ENCODE results near the gene TH.

The TH gene

DNA sequence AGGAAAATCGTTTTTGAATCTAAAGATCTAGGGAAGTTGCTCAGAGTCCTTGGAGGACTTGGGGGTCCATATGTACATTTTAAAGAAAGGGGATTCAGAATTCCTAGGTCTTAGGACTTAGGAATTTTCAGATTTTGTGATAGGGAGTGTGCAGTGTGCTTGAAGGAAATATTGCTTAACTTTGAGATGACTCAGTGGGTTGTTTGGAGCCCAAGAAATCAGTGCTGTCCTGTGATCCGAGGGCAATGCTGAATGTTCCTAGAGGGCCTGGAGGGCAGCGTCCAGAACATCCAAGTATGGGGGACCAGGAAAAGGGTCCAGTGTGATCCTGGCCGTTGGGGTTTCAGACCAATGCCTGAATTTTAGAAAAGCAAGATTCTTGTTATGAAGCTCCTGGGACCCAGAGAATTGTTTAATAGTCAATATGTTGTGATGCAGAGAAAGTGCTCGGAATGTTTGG, 29.3 kb downstream of the TH start:
- DNase-seq (ENCODE audit: low read depth in 2 of 2), result no peak

DNA sequence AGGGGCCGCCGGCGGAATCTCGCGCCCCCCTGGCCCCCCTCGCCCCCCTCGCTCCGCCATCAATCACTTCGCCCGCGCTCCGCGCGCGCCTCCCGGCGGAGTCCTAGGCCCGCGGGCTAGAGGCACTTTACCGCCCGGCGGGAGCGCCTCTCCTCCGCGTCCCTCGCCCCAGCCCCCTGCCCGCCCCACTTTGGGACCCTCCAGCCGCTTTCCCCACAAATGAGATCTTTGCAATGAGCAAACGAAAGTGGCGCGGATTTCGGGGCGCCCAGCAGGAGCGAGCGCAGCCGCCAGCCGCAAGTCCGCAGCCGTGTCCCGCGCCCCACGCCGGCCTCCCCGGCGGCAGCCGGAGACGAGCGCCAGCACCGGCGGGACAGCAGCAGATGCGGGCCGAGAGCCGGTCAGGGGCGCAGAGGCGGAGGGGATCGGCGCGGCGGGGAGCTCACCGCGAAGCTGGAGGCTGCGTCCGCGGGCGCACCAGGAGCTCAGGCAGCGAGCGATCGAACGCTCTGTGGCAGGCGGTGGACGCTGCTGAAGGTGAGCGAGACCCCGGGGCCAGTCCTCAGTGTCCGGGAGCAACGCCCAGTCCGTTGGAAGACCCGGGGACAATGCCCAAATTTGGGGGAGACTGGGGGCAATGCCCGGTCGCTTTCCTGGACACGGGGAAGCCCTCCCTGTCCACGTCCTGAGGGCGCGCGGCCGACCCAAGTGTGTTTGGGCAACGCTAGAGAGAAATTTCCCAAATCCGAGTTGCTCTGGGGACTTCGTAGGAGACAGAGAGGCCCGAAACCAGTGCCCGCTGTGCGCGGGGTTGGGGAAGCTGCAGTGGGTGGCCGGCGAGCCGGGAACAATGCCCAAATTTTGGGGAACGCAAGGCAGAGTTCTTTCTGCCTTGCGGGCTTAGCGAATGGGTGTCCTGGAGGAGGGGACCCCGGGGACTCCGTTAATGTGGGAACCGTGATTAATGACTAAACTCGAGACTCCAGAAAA, 30.9 kb downstream of the TH start:
- no peak for DNase-seq (ENCODE audit: low read depth in 2 of 2)

DNA sequence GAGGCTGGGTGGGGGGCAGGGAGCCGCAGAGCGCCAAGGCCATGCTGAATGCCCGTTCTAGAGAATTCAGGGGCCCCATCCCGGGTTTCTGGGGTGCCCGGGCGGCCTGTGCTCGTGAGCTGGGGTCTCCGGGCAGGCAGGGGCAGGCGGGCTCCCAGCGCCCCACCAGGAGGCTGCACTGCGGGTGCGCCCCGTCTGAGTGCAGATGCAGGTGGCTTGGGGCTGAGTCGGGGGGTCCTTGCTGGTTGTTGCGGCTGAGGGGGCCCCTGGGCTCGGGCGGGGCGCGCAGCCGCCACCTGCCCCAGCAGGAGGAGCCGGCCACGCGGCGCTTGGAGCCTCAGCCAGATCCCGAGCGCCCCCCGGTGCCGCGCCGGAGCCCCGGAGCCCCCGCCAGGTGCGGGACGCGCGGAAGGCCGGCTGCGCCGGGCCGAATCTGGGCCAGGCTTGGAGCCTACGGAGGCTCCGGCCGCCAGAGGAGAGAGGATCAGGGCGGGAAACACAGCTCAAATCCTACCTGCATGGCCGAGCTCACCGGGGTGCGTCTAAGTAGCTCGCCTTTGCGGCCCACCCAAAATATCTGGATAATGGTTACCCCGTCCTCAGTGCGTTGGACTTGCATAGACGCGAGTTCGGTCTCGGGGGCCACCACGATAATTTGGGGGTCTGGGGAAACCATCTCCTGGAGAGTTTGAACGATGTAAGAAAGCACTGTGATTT, 31.8 kb downstream of the TH start:
- no peak for DNase-seq (ENCODE audit: low read depth in 2 of 2)

DNA sequence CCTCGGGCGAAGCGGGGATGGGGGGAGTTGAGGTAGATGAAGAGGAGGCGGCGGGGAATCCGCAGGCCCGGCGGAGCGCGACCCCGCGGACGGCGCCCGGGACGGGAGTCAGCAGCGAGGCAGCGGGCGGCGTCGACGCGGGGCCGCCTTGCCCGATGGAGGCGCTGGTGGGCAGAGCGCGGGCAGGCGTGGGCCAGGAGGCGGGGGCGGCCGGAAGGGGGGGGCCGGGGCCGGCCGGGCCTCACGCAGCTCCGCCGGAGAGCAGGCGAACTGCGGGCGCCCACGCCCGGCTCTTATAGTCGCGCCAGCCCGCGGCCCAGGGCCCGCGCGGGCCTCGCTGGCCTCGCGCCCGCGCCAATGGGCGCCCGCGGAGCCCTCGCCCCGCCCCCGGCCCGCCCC, 32.5 kb downstream of the TH start, which contains the start of gene IGF2:
Gene IGF2, minus strand, starts transcription at position 267 of the 399 bp plus-strand sequence. CDS start 3,866 bp downstream, outside the sequence.
- no peak for DNase-seq (ENCODE audit: low read depth in 2 of 2)

DNA sequence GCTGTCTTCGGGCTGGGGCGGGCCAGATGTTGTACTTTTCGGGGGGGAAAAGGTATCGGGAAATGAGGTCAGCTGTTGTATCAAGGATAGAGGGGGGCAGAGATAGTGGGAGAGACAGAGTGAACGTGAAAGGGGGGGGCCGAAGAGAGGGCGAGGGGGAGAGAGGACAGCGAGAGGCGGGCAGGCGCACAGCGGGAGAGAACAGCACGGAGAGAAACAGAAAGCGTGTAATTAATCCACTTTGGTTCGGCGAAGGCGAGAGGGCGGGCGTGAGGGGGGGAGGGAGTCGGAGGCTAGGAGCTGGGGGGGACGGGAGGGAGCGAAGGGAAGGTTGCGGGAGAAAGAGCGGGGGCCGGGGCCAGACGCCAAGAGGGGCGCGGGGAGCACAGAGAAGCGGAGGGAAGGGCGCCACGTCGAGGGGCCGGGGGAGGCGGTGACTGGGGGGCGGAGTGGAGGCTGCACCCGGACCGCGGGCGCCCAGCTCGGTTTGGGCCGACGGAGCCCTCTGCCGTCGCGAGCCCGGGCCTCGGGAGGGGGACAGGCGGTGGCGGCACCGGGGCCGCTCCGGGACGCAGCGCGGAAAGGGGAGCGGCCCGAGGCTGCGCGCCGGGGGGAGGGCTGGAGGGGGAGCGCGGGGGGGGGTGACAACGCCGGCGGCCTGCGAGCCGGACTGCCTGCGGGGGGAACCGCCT, 33.0 kb downstream of the TH start:
- no peak for DNase-seq (ENCODE audit: low read depth in 2 of 2)

DNA sequence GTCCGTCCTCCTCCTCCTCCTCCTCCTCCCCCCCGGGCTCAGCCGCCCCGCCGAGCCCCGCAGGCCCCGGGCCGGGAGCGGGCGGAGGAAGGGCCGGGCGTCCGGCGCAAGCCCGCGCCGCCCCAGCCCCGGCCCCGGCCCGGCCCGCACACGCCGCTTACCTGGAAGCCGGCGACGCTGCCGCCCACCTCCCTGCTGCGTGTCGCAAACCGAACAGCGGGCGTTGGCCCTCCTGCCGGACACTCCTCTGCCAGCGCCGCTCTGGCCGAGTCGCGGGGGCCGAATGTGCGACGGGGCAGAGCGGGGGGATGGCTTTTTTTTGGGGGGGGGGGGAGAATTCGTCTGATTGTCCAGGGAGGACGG, 33.6 kb downstream of the TH start:
- DNase-seq (ENCODE audit: low read depth in 2 of 2), result no peak

DNA sequence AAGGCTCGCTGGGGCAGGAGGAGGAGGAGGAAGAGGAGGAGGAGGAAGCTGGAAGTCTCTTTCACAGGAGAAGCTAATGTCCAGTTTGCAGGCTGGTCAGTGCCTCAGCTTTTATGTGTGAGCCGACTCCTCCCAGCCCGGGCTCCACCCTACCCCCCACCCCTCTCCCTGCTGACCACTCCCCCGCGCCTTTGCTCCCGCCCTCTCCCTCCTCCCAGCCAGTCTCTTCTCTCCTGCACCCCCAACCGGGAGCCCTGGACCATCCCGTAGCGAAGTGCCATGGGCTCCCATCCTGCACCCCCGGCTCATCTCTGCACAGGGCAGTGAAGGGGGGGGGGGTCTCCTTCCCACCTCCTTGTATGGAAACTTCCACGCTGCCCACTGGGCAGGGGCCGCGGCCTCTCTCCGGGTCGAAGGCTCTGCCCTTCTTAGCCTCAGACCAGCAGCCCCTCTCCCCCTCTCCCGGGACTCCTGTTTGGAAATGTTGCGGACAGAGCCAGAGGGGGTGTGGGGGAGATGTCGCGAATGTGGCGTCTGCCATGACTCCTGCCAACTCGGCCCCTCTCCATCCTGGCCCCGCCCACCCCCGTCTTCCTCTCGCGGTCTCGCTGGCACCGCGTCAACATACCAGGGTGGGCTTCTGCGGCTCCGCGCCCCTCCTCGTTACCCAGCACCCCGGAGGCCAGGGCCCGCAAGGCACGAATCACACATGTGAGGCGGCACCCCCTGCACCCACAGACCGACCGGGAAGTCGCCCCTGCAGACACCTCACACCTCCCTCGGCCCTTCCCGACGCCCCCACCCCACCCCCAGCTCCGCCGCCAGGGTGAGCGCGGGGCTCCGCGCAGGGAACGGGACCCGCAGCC, 34.2 kb downstream of the TH start:
- no peak for DNase-seq (ENCODE audit: low read depth in 2 of 2)

DNA sequence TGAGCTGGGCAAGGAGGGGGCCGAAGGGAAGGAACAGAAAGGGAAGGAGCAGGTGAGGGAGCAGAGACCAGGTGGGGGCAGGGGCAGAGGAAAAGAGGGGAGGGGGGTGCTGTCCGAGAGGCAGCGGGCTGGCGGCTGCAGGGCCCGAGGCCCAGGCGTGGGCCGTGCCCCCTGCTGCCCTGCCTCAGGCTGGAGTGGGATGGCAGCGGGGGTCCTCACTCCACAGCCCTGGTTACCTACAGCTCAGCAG, 34.7 kb downstream of the TH start:
- DNase-seq (ENCODE audit: low read depth in 2 of 2), result no peak

DNA sequence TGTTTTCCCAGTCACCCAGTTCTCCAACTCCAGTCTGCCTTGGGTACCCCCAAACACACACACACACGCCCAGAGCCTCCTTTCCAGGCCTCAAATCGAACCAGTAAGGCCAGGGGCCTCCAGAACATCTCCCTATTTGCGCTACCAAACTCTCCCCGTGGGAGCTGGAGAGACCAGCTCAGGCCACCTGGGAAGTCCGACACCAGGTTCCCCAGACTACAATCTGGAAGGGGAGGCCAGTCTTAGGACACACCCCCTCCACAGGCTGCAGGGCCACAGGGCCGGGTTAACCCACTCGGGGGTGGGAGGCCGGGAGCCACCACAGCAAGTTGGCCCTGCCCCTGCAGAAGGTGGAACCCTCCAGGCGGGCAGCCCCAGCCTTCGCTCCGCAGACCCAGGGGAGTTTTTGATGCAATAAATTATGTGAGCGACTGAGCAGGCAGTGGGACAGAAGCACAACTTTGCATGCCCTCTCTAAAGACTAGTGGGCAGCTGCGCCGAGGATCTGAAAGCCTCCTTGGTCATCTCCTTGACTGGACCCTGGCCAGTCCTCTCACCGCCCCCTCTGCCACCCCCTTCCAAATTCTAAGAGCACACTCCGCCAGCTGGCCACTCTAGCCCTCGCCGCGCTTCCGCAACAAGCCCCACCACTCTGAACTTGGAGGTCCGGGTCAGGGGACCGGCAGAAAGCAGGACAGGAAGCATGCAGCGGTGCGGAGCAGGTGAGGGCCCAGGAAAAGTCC, 35.2 kb downstream of the TH start:
- DNase-seq (ENCODE audit: low read depth in 2 of 2), result no peak

DNA sequence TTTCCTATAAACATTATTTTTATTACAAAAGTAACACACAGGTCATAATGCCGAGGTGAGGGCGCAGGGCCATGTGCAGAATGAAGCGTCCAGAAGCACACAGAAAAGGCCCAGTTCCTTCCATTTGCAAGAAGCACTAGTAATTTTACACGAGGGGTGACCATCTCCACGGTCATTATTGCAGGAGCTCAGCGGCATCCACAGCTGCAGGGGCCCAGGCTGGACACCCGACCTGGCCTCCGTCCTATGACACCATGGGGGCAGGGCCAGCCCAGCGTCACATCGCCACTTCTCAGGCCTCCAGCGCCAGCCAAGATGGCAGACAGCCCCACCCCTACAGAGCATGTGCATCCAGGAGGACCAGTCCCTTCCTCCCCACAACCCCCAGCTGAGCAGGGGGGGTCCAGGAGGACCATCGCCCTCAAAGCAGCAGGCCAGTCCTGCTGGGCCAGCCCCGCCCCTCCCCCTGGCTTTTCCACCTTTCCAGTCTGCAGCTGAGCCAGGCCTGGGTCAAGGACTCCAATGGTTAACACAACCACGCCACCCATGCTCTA, 35.9 kb downstream of the TH start:
- no peak for DNase-seq (ENCODE audit: low read depth in 2 of 2)

DNA sequence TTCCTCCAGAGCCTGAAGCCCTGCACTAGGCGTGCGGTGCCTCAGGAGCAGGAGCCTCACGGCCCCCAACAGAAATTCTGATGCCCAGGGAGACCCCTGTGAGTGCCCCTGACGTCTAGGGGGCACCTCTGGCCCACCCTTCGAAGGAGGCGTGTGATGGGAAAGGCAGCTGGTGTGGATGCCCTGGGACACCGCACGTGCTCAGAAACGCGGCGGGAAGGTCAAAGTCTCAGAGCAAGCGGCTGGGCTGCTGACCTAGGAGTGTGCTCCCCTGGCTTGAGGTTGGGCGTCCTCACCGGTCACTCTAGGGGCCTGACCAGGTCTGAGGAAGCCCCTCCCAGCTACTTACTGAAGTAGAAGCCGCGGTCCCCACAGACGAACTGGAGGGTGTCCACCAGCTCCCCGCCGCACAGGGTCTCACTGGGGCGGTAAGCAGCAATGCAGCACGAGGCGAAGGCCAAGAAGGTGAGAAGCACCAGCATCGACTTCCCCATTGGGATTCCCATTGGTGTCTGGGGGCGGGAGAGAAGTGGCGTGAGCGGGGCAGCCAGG, 36.5 kb downstream of the TH start:
- no peak for DNase-seq (ENCODE audit: low read depth in 2 of 2)

DNA sequence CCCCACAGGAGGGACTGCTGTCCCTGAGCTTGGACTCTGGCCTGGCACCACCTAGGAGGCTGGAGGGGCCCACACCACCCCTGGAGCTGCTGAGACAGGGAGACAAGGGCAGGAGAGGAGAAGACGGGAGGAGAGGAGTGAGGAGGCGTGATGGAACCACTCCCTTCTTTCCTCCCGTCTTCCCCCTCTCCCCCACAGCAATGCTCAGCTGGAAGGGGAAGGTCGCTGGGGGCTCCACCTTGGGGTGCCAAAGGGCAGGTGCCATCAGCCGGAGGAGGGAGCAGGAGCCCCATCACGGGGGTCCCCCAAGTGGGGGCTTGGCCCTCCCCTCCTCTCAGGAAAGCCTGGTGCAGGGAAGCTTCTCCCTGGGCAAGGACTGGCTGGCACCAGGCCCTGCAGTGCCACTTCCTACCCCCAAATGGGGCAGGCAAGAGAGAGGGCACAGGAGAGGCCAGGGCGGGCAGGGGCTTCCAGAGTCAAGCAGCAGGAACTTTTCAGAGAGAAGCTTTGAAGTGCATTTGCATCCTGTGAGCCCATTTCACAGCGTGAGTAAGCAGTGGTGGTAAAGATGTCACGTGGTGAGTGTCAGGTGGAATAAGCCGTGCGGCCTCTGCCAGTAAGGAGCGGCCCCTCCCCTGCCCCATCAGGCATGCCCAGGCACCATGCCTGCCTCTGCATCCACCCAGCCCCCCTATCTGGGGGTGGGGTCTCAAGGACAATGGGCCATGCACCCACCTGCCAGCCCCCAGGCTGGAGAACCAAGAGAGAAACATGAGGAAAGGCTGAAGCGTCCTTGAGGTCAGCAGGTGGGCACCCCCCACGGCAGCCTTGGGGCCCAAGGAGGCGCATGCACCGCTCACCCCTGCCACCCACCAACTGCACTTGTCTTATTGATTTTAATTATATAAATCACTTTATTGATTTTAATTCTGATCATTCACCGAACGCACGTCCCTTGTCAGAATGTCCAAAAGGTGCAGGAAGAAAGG, 37.3 kb downstream of the TH start:
- no peak for DNase-seq (ENCODE audit: low read depth in 2 of 2)

DNA sequence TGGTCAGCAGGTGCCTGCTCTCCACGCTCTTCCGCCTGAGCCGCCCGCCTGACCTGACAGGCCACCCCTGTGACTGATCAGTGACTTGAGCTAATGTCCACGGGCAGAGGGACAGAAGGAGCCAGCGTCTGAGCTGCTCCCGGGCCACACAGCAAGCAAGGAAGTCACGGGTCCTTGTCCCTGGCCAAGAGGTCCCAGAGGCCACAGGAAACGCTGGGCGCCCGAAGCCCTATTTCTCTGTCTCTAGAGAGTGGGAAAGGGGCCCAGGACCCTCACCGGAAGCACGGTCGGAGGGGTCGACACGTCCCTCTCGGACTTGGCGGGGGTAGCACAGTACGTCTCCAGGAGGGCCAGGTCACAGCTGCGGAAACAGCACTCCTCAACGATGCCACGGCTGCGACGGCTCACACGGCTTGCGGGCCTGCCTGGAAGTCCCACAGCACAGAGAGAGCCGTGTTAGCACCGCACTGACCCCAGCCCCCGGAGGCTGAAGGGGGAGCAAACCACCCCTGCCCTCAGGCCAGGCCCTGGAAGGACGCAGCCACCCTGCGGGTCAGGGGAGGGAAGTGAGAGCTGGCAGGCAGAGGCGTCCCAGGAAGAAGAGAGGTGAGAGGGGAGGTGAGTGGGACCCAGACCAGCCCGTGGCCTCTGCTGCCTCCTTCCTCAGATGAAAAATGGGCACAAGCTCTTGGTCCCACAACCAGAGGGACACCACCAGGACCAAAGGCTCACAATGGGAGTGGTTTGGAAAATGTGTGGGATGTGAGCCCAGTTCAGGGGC, 38.2 kb downstream of the TH start:
- no peak for DNase-seq (ENCODE audit: low read depth in 2 of 2)

DNA sequence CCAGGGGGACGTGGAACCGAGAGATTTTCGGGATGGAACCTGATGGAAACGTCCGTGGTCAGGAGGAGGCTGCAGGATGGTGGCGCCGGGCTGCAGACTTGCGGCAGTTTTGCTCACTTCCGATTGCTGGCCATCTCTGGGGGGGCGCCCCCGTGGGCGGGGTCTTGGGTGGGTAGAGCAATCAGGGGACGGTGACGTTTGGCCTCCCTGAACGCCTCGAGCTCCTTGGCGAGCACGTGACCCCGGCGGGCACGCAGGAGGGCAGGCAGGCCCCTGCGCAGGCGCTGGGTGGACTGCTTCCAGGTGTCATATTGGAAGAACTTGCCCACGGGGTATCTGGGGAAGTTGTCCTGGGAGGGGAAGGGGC, 38.8 kb downstream of the TH start:
- DNase-seq (ENCODE audit: low read depth in 2 of 2), result no peak

DNA sequence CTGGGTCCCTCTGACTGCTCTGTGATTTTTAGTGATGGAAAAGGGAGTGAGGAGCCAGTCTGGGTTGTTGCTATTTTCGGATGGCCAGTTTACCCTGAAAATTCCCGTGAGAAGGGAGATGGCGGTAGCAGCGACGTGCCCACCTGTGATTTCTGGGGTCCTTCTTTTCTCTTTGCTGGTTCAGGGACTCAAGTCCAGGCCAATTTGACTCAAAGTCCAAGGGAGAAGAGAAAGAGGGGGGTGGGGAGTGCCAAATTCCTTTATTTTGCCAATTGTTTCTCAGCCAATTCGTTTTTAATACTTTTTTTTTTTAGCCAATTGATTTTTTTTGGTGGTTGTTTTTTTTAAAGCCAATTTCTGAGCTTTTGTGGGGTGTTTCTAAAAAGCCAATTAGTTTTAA, 39.4 kb downstream of the TH start:
- DNase-seq (ENCODE audit: low read depth in 2 of 2), result no peak

DNA sequence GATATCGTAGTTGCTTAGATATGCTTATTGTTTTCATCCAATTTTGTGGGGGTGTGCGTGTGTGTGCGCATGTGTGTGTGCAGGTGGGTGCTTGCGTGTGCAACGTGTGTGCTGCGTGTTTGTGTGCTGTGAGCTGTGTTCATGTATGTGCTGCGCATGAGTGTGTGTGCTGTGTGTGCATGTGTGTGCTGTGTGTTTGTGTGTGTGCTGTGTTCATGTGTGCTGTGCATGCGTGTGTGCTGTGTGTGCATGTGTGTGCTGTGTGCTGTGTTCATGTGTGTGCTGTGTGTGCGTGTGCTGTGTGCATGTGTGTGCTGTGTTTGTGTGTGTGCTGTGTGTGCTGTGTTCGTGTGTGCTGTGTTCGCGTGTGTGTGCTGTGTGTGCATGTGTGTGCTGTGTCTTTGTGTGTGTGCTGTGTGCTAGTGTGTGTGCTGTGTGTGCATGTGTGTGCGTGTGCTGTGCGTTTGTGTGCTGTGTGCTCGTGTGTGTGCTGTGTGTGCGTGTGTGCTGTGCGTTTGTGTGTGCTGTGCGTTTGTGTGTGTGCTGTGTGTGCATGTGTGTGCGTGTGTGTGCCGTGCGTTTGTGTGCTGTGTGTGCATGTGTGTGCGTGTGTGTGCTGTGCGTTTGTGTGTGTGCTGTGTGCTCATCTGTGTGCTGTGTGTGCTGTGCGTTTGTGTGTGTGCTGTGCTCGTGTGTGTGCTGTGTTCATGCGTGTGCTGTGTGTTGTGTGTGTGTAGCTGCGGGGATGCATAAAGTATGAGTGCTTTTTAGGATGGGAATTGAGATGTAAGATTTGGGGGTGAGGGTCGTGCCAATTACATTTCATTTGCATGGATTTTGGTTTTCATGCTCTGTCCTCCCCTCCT, 40.0 kb downstream of the TH start:
- DNase-seq (ENCODE audit: low read depth in 2 of 2), result no peak

DNA sequence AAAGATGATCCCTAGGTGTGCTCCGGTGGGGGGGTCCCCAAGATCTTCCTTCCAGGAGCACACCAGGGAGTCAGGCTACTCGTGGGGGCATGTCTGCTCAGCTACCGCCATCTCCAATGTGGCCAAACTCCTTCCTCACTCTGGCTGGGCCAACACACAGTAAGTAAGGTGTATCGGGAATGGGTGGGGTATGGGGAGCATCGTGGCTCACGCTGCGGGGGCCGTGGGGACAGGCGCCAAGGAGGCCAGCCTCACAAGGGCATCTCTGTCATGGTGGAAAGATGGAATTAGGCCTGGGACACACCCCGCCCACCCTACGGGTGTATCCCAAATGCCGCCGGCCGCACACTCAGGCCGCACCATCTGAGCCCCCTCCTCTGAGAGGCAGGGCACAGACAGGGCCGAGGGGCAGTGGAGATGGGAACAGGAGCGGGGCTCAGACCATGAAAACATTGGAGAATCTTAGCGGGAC, 40.7 kb downstream of the TH start:
- no peak for DNase-seq (ENCODE audit: low read depth in 2 of 2)
